ENCODE data around the gene CCDC158. TPM values are rescaled to one million over a fixed set of nuclear protein-coding genes. Genes with fewer than 3 reads are reported as not detected.
"Not testable (repeated sequence)": the region's sequence is repeated elsewhere in the genome, so short reads cannot be mapped to it uniquely, and the experiment has no call there.

Gene CCDC158
- total and polyA plus RNA-seq, 2 of the 4 experiments (the other 2 are of a cell fraction): not detected

GRCh38 chr4:76361689-76362412 is 59.1 kb downstream of the CCDC158 start:
- in situ Hi-C loops (cut with MboI; ENCODE audit: low sequenced_read_pairs): no loop called here
- no TSS peak for BruUV-seq (replicated peaks)

DNA sequence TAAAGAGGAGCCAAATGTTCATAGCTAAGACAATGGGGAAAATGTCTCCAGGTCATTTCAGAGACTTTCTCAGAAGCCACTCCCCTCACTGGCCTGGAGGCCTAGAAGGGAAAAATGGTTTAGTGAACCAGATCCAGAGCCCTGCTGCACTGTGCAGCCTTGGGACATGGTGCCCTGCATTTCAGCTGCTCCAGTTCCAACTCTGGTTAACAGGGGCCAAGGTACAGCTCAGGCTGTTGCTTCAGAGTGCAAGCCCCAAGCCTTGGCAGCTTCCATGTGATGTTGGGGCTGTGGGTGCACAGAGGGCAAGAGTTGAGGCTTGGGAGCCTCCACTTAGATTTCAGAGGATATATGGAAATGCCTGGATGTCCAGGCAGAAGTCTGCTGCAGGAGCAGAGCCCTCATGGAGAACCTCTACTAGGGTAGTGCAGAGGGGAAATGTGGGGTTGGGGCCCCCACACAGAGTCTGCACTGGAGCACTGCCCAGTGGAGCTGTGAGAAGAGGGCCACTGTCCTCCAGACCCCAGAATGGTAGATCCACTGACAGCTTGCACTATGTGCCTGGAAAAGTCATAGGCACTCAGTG is 61.0 kb downstream of the CCDC158 start:
- H4K8ac ChIP-seq (ENCODE audit: low read depth in 2 of 2, low read length in 2 of 2); H2BK15ac ChIP-seq (ENCODE audit: low read depth, low read length); DNase-seq; H4K91ac ChIP-seq (ENCODE audit: insufficient read depth, low read depth, low read length); H3K36me3 ChIP-seq (ENCODE audit: control insufficient read depth, insufficient read depth, low read length); H3K14ac ChIP-seq (replicated peaks; ENCODE audit: low read depth, low read length); BruUV-seq (replicated peaks); H3K27ac ChIP-seq (ENCODE audit: insufficient read depth, low read length); H3K4me3 ChIP-seq (ENCODE audit: insufficient read depth, low read depth, low read length); intact Hi-C loops (cut with micrococcal nuclease); H3K9ac ChIP-seq (ENCODE audit: low read depth, low read length); in situ Hi-C loops (cut with MboI; ENCODE audit: low sequenced_read_pairs); H3K18ac ChIP-seq (ENCODE audit: low read depth, low read length); H2AFZ ChIP-seq (replicated peaks; ENCODE audit: low read length, poor library complexity); H2AK9ac ChIP-seq (replicated peaks; ENCODE audit: low read depth, low read length, poor library complexity); H2BK120ac ChIP-seq (ENCODE audit: low read depth, low read length); ATAC-seq (ENCODE audit: low read depth); H3K4me1 ChIP-seq (ENCODE audit: control insufficient read depth, insufficient read depth, low read length); H2AK5ac ChIP-seq (ENCODE audit: low read depth, low read length); H3K4ac ChIP-seq (ENCODE audit: low read depth, low read length); H3K27me3 ChIP-seq (ENCODE audit: control insufficient read depth, insufficient read depth, low read length); POLR2A ChIA-PET (ENCODE audit: unreplicated experiment); H3K56ac ChIP-seq (ENCODE audit: extremely low read depth, insufficient read depth, low read length); H4K5ac ChIP-seq (ENCODE audit: low read depth, low read length); dilution Hi-C loops (cut with HindIII; ENCODE audit: low sequenced_read_pairs, unreplicated experiment); CTCF ChIA-PET; H3K79me1 ChIP-seq (ENCODE audit: low read depth in 1 of 2, low read length in 2 of 2); H2BK5ac ChIP-seq (ENCODE audit: low read depth, low read length, poor library complexity, severe bottlenecking); H2BK20ac ChIP-seq (ENCODE audit: low read depth, low read length); H3K9me3 ChIP-seq (ENCODE audit: control insufficient read depth, insufficient read depth, low read length); H3K4me2 ChIP-seq (ENCODE audit: low read depth, low read length); H3K9me1 ChIP-seq (ENCODE audit: insufficient read depth, low read length); H3K23ac ChIP-seq (ENCODE audit: low read depth, low read length); H4K20me1 ChIP-seq (ENCODE audit: insufficient read depth, low read length): not testable (repeated sequence)

More at GRCh38 chr4:76361689-76362412, 59.1 kb downstream of the CCDC158 start:
- 0 out of 2 replicates have a peak, but pooled peaks cover 4% of the 10 kb centered on the region for H3K9me3 ChIP-seq (ENCODE audit: control insufficient read depth, insufficient read depth, low read length)
- POLR2A ChIA-PET (ENCODE audit: unreplicated experiment): no interaction called here
- peaks cover 2% of the 10 kb centered on the region; the same call in 1 of the 2 replicates for H3K4me1 ChIP-seq (ENCODE audit: control insufficient read depth, insufficient read depth, low read length)
- no peak overlapping the region for H3K56ac ChIP-seq (ENCODE audit: extremely low read depth, insufficient read depth, low read length)
- no peak overlapping the region for H2AFZ ChIP-seq (replicated peaks; ENCODE audit: low read length, poor library complexity)
- H3K27ac ChIP-seq (ENCODE audit: insufficient read depth, low read length): no peak overlapping the region
- no peak overlapping the region for H3K4ac ChIP-seq (ENCODE audit: low read depth, low read length)
- H2AK9ac ChIP-seq (replicated peaks; ENCODE audit: low read depth, low read length, poor library complexity): no peak overlapping the region
- H4K20me1 ChIP-seq (ENCODE audit: insufficient read depth, low read length): no peaks in the 10 kb centered on the region
- H3K79me1 ChIP-seq (ENCODE audit: low read depth in 1 of 2, low read length in 2 of 2): no peaks in the 10 kb centered on the region
- ATAC-seq (ENCODE audit: low read depth) (no peak), DNase-seq (no peak)
- H2AK5ac ChIP-seq (ENCODE audit: low read depth, low read length): no peak overlapping the region
- no peak overlapping the region for H2BK5ac ChIP-seq (ENCODE audit: low read depth, low read length, poor library complexity, severe bottlenecking)
- no peak overlapping the region for H4K5ac ChIP-seq (ENCODE audit: low read depth, low read length)
- H3K4me3 ChIP-seq (ENCODE audit: insufficient read depth, low read depth, low read length): no peak overlapping the region
- intact Hi-C loops (cut with micrococcal nuclease): no loop called here
- no peak overlapping the region for H3K14ac ChIP-seq (replicated peaks; ENCODE audit: low read depth, low read length)
- no peak overlapping the region for H3K4me2 ChIP-seq (ENCODE audit: low read depth, low read length)
- no peaks in the 10 kb centered on the region for H3K36me3 ChIP-seq (ENCODE audit: control insufficient read depth, insufficient read depth, low read length)
- H3K23ac ChIP-seq (ENCODE audit: low read depth, low read length): no peak overlapping the region
- no peak overlapping the region for H3K18ac ChIP-seq (ENCODE audit: low read depth, low read length)
- H3K9ac ChIP-seq (ENCODE audit: low read depth, low read length): no peak overlapping the region
- dilution Hi-C loops (cut with HindIII; ENCODE audit: low sequenced_read_pairs, unreplicated experiment): no loop called here
- no peak overlapping the region for H4K8ac ChIP-seq (ENCODE audit: low read depth in 2 of 2, low read length in 2 of 2)
- CTCF ChIA-PET: no interaction called here
- TF ChIP-seq POLR2A (IDR thresholded peaks at IDR 0.05; ENCODE audit: low read depth, low read length) (no peak), MAFK (IDR thresholded peaks at IDR 0.05; ENCODE audit: low read depth, low read length) (no peak), USF2 (IDR thresholded peaks at IDR 0.05; ENCODE audit: low read depth, low read length) (no peak), RCOR1 (IDR thresholded peaks at IDR 0.05; ENCODE audit: insufficient replicate concordance, low read length) (no peak), RFX5 (IDR thresholded peaks at IDR 0.05; ENCODE audit: low read depth, low read length) (no peak), FOS (IDR thresholded peaks at IDR 0.05; ENCODE audit: low read depth, low read length) (no peak), CEBPB (IDR thresholded peaks at IDR 0.05; ENCODE audit: low read depth, low read length) (no peak), BHLHE40 (IDR thresholded peaks at IDR 0.05; ENCODE audit: low read depth, low read length) (no peak), RAD21 (IDR thresholded peaks at IDR 0.05; ENCODE audit: low read length) (no peak), MXI1 (IDR thresholded peaks at IDR 0.05; ENCODE audit: borderline replicate concordance, low read depth, low read length) (no peak), NFE2L2 (IDR thresholded peaks at IDR 0.05; ENCODE audit: low read depth, low read length) (no peak), SMC3 (IDR thresholded peaks at IDR 0.05; ENCODE audit: low read depth, low read length) (no peak), MAZ (IDR thresholded peaks at IDR 0.05; ENCODE audit: borderline replicate concordance, low read depth, low read length) (no peak), CHD1 (IDR thresholded peaks at IDR 0.05; ENCODE audit: low read depth, low read length) (no peak)
- no peak overlapping the region for H2BK120ac ChIP-seq (ENCODE audit: low read depth, low read length)
- no CpG with 5 or more reads among the region's 3 CpGs for WGBS, 2 experiments (ENCODE audit: extremely low coverage in 2 of 2, insufficient read length in 1 of 2)
- no peak overlapping the region for H2BK20ac ChIP-seq (ENCODE audit: low read depth, low read length)
- H4K91ac ChIP-seq (ENCODE audit: insufficient read depth, low read depth, low read length): no peak overlapping the region
- no peaks in the 10 kb centered on the region for H3K9me1 ChIP-seq (ENCODE audit: insufficient read depth, low read length)
- no peak overlapping the region for H2BK15ac ChIP-seq (ENCODE audit: low read depth, low read length)
- peaks cover 9% of the 10 kb centered on the region for H3K27me3 ChIP-seq (ENCODE audit: control insufficient read depth, insufficient read depth, low read length)
